ENCODE results near the gene PHLPP1.

PHLPP1 gene

GRCh38 chr18:62937065-62937464, 221.7 kb downstream of the PHLPP1 start:
- CTCF ChIA-PET: interaction anchor here (0.6 kb wide), 1 partner anchor 237 kb away, joined by 3 read pairs; no protein-coding TSS in a partner anchor

GRCh38 chr18:62938006-62938405, 222.7 kb downstream of the PHLPP1 start:
- POLR2A ChIA-PET: no interaction called here
- TF ChIP-seq CTCF (IDR thresholded peaks at IDR 0.05; ENCODE audit: insufficient read depth, low read length, missing control alignments): no peak
- CTCF ChIA-PET: no interaction called here
- H3K4me3 ChIP-seq (ENCODE audit: low read depth, low read length): no peak overlapping the region
- DNase-seq (ENCODE audit: low read depth, low spot score): peak; percentile 60

More at GRCh38 chr18:62937065-62937464, 221.7 kb downstream of the PHLPP1 start:
- H3K4me3 ChIP-seq (ENCODE audit: low read depth, low read length): no peak overlapping the region
- DNase-seq (ENCODE audit: low read depth, low spot score): no peak
- no peak for TF ChIP-seq CTCF (IDR thresholded peaks at IDR 0.05; ENCODE audit: insufficient read depth, low read length, missing control alignments)
- POLR2A ChIA-PET: no interaction called here

GRCh38 chr18:62938487-62938886, 223.1 kb downstream of the PHLPP1 start:
- CTCF ChIA-PET: no interaction called here
- H3K4me3 ChIP-seq (ENCODE audit: low read depth, low read length): no peak overlapping the region
- no peak for DNase-seq (ENCODE audit: low read depth, low spot score)
- no peak for TF ChIP-seq CTCF (IDR thresholded peaks at IDR 0.05; ENCODE audit: insufficient read depth, low read length, missing control alignments)
- POLR2A ChIA-PET: no interaction called here

- POLR2A ChIA-PET: interaction anchor here (0.7 kb wide), 1 partner anchor 225 kb away, joined by 3 read pairs; no protein-coding TSS in a partner anchor
- no peak overlapping the region for H3K4me3 ChIP-seq (ENCODE audit: low read depth, low read length)
- TF ChIP-seq CTCF (IDR thresholded peaks at IDR 0.05; ENCODE audit: insufficient read depth, low read length, missing control alignments): no peak
- CTCF ChIA-PET: interaction anchor here (0.6 to 1.1 kb wide), 4 partner anchors 19 to 367 kb away, joined by 3 to 4 read pairs (median 3); no protein-coding TSS in a partner anchor
- no peak for DNase-seq (ENCODE audit: low read depth, low spot score)
Observed at GRCh38 chr18:62939433-62939832, 224.1 kb downstream of the PHLPP1 start.

- H3K4me3 ChIP-seq (ENCODE audit: low read depth, low read length): no peak overlapping the region
- no peak for TF ChIP-seq CTCF (IDR thresholded peaks at IDR 0.05; ENCODE audit: insufficient read depth, low read length, missing control alignments)
- ChIA-PET POLR2A (interaction anchor here (0.7 kb wide), 1 partner anchor 225 kb away, joined by 3 read pairs; no protein-coding TSS in a partner anchor), CTCF (interaction anchor here (0.6 to 1.1 kb wide), 4 partner anchors 18 to 367 kb away, joined by 3 to 4 read pairs (median 3); no protein-coding TSS in a partner anchor)
- no peak for DNase-seq (ENCODE audit: low read depth, low spot score)
Observed at GRCh38 chr18:62939926-62940325, 224.6 kb downstream of the PHLPP1 start.

GRCh38 chr18:62942578-62942977, 227.2 kb downstream of the PHLPP1 start:
- TF ChIP-seq CTCF (IDR thresholded peaks at IDR 0.05; ENCODE audit: insufficient read depth, low read length, missing control alignments): no peak
- CTCF ChIA-PET: interaction anchor here (1.3 to 2.0 kb wide), 4 partner anchors 13 to 228 kb away, joined by 3 to 13 read pairs (median 4); partner anchors contain the start of gene PHLPP1
- POLR2A ChIA-PET: no interaction called here
- DNase-seq (ENCODE audit: low read depth, low spot score): no peak
- H3K4me3 ChIP-seq (ENCODE audit: low read depth, low read length): no peak overlapping the region

Measured in AG04449 (cell line).